ENCODE results near the gene MAP2K2.

GRCh38 chr19:4069331-4069959, 54.5 kb downstream of the MAP2K2 start:
- TF ChIP-seq CTCF (IDR thresholded peaks at IDR 0.05) (no peak), POLR2A (IDR thresholded peaks at IDR 0.05) (no peak)

Measured in lower leg skin (tissue), 3 donors.